Smooth muscle cell of trachea (primary cell): ENCODE results near the gene CTRL. TPM values are rescaled to one million over a fixed set of nuclear protein-coding genes. Genes with fewer than 3 reads are reported as not detected.

Experiments used
- total RNA-seq: library from RNA; depleted of rRNA; stranded (reverse); fragments of >200 nt; gene quantifications from 2 replicates; pipeline ENCODE4 v1.2.1, GENCODE V29; 2014

Gene CTRL
- 0.33 and 0.44 TPM in 2 replicates for total RNA-seq

DNA sequence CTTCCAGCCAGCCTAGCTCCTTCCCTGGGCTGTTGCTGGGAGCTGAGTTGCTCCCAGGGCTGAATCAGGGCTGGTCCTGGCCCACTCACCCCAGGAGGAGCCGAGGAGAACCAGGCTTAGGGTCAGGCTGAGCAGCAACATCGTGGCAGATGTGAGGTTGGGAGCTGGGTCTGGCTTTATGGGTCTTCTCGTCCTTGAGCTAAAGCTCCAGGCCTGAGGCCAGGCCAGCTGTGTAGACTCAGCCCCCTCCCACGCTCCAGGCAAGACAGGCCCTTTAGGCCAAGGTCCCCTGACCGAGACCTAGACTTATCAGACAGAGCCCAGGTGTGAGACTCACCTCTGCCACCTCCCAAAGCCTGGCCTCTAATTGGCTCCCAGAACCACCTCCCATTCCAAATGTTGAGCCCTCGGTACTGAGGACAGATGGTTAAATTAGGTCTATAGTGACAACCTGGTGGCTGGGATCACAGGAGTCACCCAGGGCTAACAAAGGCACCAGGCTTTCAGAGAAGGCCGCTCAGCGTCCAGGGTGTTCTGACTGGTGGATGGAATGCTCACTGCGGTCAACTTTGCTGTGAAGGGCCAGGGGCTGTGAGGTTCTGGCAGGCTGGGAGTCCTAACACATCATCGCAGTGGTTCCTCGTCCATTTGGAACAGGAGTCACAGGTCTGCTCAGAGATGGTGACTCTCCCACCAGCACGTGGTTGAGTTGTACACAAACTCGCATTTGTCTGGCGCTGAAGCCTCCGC, at the start of gene CTRL:
Gene CTRL, minus strand, starts transcription at position 151 of the 750 bp plus-strand sequence. Its CDS starts 10 bp downstream, at position 141.

DNA sequence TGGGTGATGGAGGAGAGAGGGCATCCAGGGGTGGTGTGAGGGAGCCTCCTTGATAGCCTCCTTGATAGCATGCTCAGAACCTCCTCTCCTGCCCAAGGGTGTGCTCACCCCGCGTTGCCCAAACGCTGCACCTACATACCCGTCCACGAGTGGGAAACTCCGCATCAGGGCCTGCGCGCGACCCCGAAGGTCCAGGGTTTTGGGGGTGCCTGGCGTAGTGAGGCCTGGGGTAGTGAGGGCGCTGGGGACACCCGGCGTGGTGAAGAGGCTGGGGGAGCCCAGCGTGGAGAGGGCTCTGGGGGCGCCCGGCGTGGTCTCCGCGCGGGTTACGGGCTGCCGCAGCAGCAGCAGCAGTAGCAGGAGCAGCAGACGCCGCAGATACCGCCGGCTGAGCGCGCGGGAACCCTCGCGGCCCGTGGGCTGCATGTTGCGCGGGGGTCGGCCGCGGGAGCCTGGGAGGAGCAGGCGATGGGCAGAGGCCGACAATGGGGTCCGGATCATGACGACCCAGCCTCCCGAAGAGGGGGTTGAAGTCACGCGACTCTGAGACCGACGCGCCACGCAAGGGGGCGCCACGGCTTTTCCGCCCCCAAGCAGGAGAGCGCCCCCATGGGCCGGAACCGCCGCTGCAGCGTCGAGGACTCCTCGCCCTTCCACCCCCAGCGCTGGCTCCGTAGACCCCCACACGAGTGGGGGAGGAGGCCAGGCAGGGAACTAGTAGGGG, 48.5 kb upstream of the CTRL start, which contains the start of gene DPEP3:
Gene DPEP3, minus strand, starts transcription at position 545 of the 724 bp plus-strand sequence. Its CDS starts 119 bp downstream, at position 426.

DNA sequence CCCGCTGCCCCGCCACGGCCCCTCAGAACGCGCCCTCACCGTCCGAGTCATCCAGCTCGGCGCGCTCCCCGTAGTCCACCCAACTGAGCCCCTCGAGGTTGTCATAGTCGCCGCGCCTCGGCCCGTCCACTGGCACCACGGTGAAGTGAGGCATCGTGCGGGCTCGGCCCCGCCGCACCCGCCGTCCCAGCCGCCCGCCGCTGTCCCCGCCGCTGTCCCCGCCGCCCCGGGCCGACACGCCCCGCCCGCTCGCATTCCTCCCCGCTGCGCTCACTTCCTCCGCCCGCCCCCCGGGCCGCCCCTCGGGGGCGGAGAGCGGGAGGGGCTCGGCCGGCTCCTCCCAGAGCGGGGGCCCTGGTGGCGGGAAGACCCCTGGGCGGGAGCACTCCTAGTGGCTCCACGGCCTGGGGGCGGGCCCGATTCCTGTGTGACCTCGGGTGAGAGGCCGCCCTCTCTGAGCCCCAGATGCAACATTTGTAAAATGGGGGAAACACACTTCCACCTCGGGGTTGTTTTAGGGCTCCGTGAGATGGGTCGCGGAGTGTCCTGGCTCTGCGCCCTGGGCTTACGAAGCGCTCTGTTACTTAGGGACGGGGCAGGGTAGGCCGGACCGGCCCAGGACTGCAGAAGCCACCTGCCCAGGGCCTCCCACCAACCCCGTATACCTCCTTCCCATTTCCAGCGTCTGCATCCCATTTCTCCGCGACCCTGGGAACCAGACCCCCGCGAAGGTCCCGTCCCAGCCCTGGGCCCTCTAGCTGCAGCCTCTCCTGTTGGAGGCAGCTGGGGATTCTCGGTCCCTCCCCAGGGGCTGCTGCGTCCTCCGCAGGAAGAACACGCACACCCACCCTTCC, 37.0 kb upstream of the CTRL start, which contains the start of gene SLC12A4:
Gene SLC12A4, minus strand, starts transcription at position 238 of the 854 bp plus-strand sequence. Its CDS starts 84 bp downstream, at position 154.

DNA sequence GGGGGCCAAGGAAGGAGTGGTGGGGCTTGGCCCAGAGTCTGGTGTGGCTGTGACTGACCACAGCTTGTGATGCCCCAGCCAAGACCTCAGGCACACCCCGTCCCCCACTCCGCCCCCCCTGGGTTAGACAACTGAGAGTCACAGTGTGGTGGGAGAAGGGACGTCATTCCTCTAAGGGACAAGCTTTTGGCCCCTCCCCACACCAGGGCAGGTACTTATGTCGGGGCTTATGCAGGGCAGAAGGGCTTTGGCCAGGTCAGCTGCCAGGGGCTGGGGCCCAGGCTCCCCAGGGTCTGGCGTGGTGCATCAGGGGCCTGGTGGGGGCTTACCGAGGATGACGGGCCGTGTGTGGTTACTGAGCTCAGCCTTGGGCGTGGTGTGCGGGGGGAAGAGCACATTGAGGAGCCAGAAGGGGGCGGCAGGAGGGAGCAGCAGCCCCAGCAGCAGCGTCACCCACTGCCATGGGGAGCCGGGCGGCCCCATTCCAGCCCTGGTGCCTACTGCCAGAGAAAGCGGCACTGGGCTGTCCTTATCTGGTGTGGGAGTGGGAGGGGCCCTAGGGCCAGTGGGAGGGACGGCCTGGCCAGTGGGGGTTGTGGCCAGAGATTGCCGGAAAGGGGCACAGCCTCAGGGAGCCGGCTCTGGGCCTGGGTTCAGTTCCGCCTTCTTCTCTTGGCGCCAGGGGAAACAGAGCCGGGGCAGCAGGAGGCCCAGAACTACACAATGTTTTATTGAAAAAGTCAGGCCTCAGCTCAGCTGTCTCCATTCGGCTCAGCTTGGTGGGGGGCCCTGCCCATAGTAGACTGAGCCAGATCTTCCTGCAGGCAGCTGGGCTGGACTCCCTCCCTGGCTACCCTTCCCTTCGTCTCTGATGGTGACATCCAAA, 12.2 kb upstream of the CTRL start, which contains the start of gene LCAT:
Gene LCAT, minus strand, starts transcription at position 502 of the 886 bp plus-strand sequence. Its CDS starts 19 bp downstream, at position 483.

DNA sequence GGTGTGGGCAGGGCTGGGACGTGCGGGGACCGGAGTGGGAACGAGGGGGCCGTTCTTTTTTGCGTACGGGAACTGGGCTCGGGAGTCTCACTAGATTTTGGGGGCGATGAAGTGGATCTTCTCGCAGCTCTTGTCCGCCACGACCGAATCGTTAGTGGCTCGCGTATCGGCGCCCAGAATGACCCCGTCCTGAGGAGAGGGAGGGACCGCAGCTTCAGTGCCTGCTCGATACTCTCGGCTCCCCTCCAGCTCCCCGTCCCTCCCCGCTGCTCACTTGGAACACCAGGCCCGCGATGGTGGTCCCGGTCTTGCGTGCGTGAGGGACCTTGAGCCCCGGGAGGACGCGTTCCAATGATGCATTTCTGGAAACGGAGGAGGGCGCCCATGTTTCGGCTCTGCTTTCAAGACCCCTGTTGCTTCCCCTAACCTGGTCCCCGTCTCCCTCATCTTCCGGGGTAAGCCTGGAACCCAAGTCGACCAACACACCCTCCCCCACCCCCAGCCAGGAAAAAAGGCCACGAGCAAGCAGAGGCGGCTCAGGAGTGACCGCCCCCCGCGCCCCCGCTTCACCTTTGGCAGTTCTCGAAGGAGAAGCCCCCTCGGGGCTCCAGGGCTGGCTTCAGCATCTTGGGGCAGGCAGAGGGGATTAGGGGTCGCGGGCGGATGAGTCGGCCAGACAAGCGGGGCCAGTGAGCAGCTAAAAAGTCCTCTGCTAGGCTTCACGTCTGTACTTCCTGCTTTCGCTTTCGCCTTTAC, 4.6 kb upstream of the CTRL start, which contains the start of gene PSMB10:
Gene PSMB10, minus strand, starts transcription at position 727 of the 756 bp plus-strand sequence. Its CDS starts 101 bp downstream, at position 626.

DNA sequence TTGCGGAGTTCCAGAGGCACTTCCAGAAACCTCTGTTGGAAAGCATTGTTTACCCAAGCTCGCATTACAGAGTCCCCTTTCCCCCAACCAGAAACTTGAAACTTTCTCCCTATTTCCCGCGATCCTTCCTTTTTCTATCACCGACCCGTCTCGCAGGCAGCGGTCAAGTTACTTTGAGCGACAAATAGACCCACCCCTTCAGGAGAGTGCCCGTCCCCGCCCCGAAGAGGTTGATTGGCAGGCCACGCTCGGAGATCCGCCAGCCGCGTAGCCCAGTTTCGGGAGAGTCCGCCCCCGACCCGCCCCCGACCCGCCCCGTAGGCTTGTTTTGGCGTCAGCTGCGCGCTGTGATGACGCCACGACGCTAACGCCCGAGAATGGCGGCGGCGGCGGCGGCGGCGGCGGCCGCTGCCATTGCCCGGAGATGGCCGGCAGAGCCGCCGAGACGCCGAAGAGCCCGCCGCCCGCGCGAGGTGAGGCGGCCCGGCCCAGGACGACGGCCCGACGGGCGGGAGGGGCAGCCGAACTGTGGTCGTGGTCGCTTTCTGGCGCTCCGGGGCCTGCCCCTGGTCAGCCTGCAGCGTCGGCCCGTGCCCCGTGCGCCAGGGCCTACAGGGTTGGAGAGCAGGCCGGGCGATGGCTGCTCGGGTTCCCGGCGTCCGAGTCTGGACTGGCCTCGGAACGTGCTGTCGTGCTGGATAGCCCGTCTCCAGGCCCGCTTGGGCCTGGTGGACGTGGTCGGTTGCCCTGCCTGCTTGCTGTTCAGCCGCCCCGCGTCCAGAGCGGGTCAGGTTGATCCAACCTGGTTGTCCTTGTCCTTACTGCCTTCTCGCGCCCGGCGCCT, 38.5 kb downstream of the CTRL start, which contains the start of gene PSKH1:
Gene PSKH1, plus strand, starts transcription at position 356 of the 844 bp plus-strand sequence. CDS start 15,496 bp downstream, outside the sequence.

DNA sequence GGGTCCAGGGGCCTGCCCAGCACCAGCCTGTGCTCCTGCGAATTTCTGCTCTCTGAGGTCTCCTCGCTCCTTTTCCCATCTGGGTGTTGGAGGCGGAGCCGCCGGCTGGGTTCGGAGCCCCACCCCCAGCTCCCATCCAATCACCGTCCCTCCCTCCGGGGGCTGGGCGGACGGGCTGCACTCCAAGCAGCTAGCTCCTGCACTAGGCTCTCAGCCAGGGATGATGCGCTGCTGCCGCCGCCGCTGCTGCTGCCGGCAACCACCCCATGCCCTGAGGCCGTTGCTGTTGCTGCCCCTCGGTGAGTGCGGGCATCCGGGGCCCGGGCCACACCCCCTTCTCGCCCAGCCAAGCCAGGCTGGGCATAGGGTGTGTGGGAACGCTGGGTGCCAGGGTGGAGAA, 47.0 kb downstream of the CTRL start, which contains the start of gene NRN1L:
Gene NRN1L, plus strand, starts transcription at position 202 of the 400 bp plus-strand sequence. Its CDS starts 19 bp downstream, at position 221.

Other genes with a start within 250 kb of the CTRL start
- gene GFOD2, start 212.5 kb downstream of the CTRL start, total RNA-seq, result 15.4 and 16.1 TPM in 2 replicates
- 4.9 and 7.8 TPM in 2 replicates for gene RANBP10, start 125.3 kb downstream of the CTRL start, total RNA-seq
- 0.73 and 1.3 TPM in 2 replicates for gene TSNAXIP1, start 125.0 kb downstream of the CTRL start, total RNA-seq
- 32.6 and 58.1 TPM in 2 replicates for gene THAP11, start 89.5 kb downstream of the CTRL start, total RNA-seq
- gene NUTF2, start 84.9 kb downstream of the CTRL start, total RNA-seq, result 141 and 205 TPM in 2 replicates
- gene CENPT, start 84.2 kb downstream of the CTRL start, total RNA-seq, result 35.6 and 36.1 TPM in 2 replicates
- 61.5 and 67.2 TPM in 2 replicates for gene EDC4, start 58.8 kb downstream of the CTRL start, total RNA-seq
- 0.73 TPM in 1 of 2 replicates, not detected in the other for gene NRN1L, start 47.0 kb downstream of the CTRL start, total RNA-seq
- 14.5 and 18.5 TPM in 2 replicates for gene PSKH1, start 38.6 kb downstream of the CTRL start, total RNA-seq
- 56.1 and 69.8 TPM in 2 replicates for gene PSMB10, start 5.0 kb upstream of the CTRL start, total RNA-seq
- gene LCAT, start 12.3 kb upstream of the CTRL start, total RNA-seq, result 7.6 and 12.4 TPM in 2 replicates
- 78.1 and 109 TPM in 2 replicates for gene SLC12A4, start 36.8 kb upstream of the CTRL start, total RNA-seq
- gene DPEP3, start 48.6 kb upstream of the CTRL start, total RNA-seq, result not detected in 2 replicates
- gene DPEP2, start 67.6 kb upstream of the CTRL start, total RNA-seq, result not detected in 2 replicates
- gene DPEP2NB, start 84.0 kb upstream of the CTRL start, total RNA-seq, result not detected in 2 replicates
- gene DDX28, start 91.4 kb upstream of the CTRL start, total RNA-seq, result 9.3 TPM in 2 replicates
- gene DUS2, start 91.4 kb upstream of the CTRL start, total RNA-seq, result 18.7 and 31.1 TPM in 2 replicates
- 8.1 and 15.1 TPM in 2 replicates for gene NFATC3, start 153.5 kb upstream of the CTRL start, total RNA-seq